HPDE6-E6E7 (cell line): Measurements from ENCODE around the gene C8A.

Source experiments
- DNase-seq: peaks from one replicate; pipeline ENCODE4 v3.0.0; 2011; ENCODE audit warnings: missing footprints; ENCODE audit errors: extremely low spot score

C8A gene

GRCh38 chr1:56925193-56925592, 70.6 kb downstream of the C8A start:
- DNase-seq: no peak

- no peak for DNase-seq
Observed at GRCh38 chr1:56927171-56927570, 72.6 kb downstream of the C8A start.

GRCh38 chr1:56927986-56928385, 73.4 kb downstream of the C8A start:
- no peak for DNase-seq

- no peak for DNase-seq
Observed at GRCh38 chr1:56929492-56929891, 74.9 kb downstream of the C8A start.

- no peak for DNase-seq
Observed at GRCh38 chr1:56931211-56931610, 76.6 kb downstream of the C8A start.

- no peak for DNase-seq
Observed at GRCh38 chr1:56931686-56932085, 77.1 kb downstream of the C8A start.

- no peak for DNase-seq
Observed at GRCh38 chr1:56933161-56933560, 78.6 kb downstream of the C8A start.

GRCh38 chr1:56933606-56934005, 79.0 kb downstream of the C8A start:
- no peak for DNase-seq

GRCh38 chr1:56934430-56935060, 79.9 kb downstream of the C8A start:
- DNase-seq: no peak

- DNase-seq: no peak
Observed at GRCh38 chr1:56938646-56939045, 84.0 kb downstream of the C8A start.

- no peak for DNase-seq
Observed at GRCh38 chr1:56939209-56939608, 84.6 kb downstream of the C8A start.

GRCh38 chr1:56940039-56940438, 85.4 kb downstream of the C8A start:
- DNase-seq: no peak

GRCh38 chr1:56948403-56949023, 93.9 kb downstream of the C8A start:
- DNase-seq: no peak

GRCh38 chr1:56952501-56952900, 97.9 kb downstream of the C8A start:
- DNase-seq: no peak

- DNase-seq: no peak
Observed at GRCh38 chr1:56953386-56953785, 98.8 kb downstream of the C8A start.

- no peak for DNase-seq
Observed at GRCh38 chr1:56954664-56955063, 100.1 kb downstream of the C8A start.

GRCh38 chr1:56957931-56958330, 103.3 kb downstream of the C8A start:
- DNase-seq: no peak

GRCh38 chr1:56958526-56958925, 103.9 kb downstream of the C8A start:
- no peak for DNase-seq

- no peak for DNase-seq
Observed at GRCh38 chr1:56961426-56961825, 106.8 kb downstream of the C8A start.

GRCh38 chr1:56963667-56964066, 109.1 kb downstream of the C8A start:
- no peak for DNase-seq

- DNase-seq: no peak
Observed at GRCh38 chr1:56964349-56965017, 109.9 kb downstream of the C8A start.

GRCh38 chr1:56965191-56965590, 110.6 kb downstream of the C8A start:
- DNase-seq: no peak
